OCI-LY7 (cell line): ENCODE results near the gene CLEC2L.

Experiments
- EZH2phosphoT487 ChIP-seq: fragments of 200-600 bp; sonication (generic); IDR thresholded peaks from 2 replicates; pipeline ENCODE4 v1.6.1; 2018; ENCODE audit warnings: low read depth, borderline replicate concordance, mild to moderate bottlenecking, mixed run types, antibody characterized with exemption, low read length, moderate library complexity, mixed read lengths
- TF ChIP-seq, protein P1 (sequence below): fragments of 200-600 bp; sonication (generic); conservative IDR thresholded peaks from 2 replicates; pipeline ENCODE4 v1.5.1; 2014; ENCODE audit warnings: mild to moderate bottlenecking, antibody characterized with exemption, low read length, moderate library complexity, mixed read lengths

DNA sequence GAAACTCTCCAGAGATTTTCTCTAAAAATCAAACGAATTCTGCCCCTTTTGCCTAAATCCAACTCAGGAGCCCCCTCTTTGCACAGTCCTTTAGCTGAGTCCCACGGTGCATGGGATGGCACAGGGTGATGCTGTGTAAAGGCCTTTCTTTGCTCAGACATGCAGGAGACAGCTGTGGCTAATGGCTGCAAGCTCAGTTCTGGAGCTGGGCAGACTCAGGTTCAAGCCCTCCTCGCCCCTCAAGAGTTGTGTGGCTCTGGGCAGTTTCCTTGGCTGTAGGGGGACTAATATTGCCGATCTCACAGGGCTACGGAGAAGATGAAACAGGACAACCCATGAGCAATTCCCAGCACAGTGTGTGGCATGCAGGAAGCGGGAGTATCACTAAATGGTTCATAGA, 42.6 kb downstream of the CLEC2L start:
- TF ChIP-seq, protein P1, sequence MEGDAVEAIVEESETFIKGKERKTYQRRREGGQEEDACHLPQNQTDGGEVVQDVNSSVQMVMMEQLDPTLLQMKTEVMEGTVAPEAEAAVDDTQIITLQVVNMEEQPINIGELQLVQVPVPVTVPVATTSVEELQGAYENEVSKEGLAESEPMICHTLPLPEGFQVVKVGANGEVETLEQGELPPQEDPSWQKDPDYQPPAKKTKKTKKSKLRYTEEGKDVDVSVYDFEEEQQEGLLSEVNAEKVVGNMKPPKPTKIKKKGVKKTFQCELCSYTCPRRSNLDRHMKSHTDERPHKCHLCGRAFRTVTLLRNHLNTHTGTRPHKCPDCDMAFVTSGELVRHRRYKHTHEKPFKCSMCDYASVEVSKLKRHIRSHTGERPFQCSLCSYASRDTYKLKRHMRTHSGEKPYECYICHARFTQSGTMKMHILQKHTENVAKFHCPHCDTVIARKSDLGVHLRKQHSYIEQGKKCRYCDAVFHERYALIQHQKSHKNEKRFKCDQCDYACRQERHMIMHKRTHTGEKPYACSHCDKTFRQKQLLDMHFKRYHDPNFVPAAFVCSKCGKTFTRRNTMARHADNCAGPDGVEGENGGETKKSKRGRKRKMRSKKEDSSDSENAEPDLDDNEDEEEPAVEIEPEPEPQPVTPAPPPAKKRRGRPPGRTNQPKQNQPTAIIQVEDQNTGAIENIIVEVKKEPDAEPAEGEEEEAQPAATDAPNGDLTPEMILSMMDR = no peak
- TF ChIP-seq EZH2phosphoT487 = no peak
